Diencephalon (tissue), 1 donor: ENCODE data around the gene NPAS1. TPM values are rescaled to one million over a fixed set of nuclear protein-coding genes. Genes with fewer than 3 reads are reported as not detected.

Experiments used
- total RNA-seq: library from RNA; depleted of rRNA; stranded (reverse); fragments of >200 nt; gene quantifications from one replicate; pipeline ENCODE4 v1.2.3, GENCODE V29; 2014

NPAS1 gene, protein sequence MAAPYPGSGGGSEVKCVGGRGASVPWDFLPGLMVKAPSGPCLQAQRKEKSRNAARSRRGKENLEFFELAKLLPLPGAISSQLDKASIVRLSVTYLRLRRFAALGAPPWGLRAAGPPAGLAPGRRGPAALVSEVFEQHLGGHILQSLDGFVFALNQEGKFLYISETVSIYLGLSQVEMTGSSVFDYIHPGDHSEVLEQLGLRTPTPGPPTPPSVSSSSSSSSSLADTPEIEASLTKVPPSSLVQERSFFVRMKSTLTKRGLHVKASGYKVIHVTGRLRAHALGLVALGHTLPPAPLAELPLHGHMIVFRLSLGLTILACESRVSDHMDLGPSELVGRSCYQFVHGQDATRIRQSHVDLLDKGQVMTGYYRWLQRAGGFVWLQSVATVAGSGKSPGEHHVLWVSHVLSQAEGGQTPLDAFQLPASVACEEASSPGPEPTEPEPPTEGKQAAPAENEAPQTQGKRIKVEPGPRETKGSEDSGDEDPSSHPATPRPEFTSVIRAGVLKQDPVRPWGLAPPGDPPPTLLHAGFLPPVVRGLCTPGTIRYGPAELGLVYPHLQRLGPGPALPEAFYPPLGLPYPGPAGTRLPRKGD
- total RNA-seq: 3.5 TPM

DNA sequence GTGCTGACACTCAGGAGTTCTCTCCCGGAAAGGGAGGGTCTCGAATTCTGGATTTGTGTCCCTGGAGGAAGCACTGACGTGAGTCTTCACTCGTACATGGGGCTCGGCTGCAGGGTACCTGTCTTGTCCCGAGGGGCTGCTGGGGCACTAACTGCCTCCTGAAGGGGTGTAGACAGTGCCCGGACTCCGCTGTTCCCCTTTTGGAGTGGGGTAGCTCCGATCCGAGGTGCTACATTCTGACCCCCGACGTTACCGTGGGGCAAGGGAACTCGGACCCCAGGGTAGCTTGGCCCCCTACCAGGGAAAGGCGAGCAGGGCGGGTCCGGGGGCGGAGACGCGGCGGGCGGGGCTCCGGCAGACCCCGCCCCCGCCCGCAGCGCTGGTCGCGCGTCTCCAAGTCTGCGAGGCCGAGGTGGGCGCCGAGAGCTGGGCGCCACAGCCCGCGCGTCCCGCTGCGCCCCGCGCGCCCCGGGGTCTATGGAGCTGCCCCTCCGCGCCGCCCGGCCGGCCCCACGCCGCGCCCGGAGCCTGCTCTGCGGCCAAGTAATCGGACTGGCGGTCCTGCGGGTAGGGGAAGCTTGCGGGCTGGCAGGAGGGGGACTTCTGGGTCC lies at the start of gene NPAS1:
Gene NPAS1, plus strand, starts transcription at position 407 of the 611 bp plus-strand sequence. CDS start 1,211 bp downstream, outside the sequence.

Other genes starting within 250 kb of the NPAS1 start
- gene SLC1A5, start 231.2 kb upstream of the NPAS1 start, total RNA-seq: 4.4 TPM
- 82.1 TPM for gene AP2S1, start 169.0 kb upstream of the NPAS1 start, total RNA-seq
- 108 TPM for gene ARHGAP35, start 158.8 kb upstream of the NPAS1 start, total RNA-seq
- gene TMEM160, start 28.8 kb downstream of the NPAS1 start, total RNA-seq: 35.3 TPM
- gene ZC3H4, start 93.9 kb downstream of the NPAS1 start, total RNA-seq: 16.6 TPM
- 92.7 TPM for gene SAE1, start 111.0 kb downstream of the NPAS1 start, total RNA-seq
- 6.7 TPM for gene BBC3, start 211.4 kb downstream of the NPAS1 start, total RNA-seq
- gene CCDC9, start 236.7 kb downstream of the NPAS1 start, total RNA-seq: 3.0 TPM